Trophoblast cell (in vitro differentiated cells and primary cell): ENCODE results near the gene TSPEAR.
"Not testable (repeated sequence)": the region's sequence is repeated elsewhere in the genome, so short reads cannot be mapped to it uniquely, and the experiment has no call there.

ENCODE experiments used
- DNase-seq, 2 donors: peaks; one replicate each; pipeline ENCODE4 v3.0.0-alpha.2; 2016
- H2AFZ ChIP-seq: 2 replicates; pipeline ENCODE4 v1.6.1; 2013; ENCODE audit warnings: low read length, moderate library complexity, mild to moderate bottlenecking; ENCODE audit not compliant: insufficient read depth, poor library complexity
- H2AK5ac ChIP-seq: 2 replicates; pipeline ENCODE4 v1.6.1; 2013; ENCODE audit warnings: mild to moderate bottlenecking, low read length
- H2BK120ac ChIP-seq: 2 replicates; pipeline ENCODE4 v1.6.1; 2013; ENCODE audit warnings: low read length, mild to moderate bottlenecking, moderate library complexity; ENCODE audit not compliant: insufficient read depth, poor library complexity
- H2BK12ac ChIP-seq: 2 replicates; pipeline ENCODE4 v1.6.1; 2013; ENCODE audit warnings: mild to moderate bottlenecking, low read length, moderate library complexity
- H2BK5ac ChIP-seq: 2 replicates; pipeline ENCODE4 v1.6.1; 2013; ENCODE audit warnings: low read length, low read depth, moderate library complexity, mild to moderate bottlenecking; ENCODE audit not compliant: poor library complexity
- H3K14ac ChIP-seq: 2 replicates; pipeline ENCODE4 v1.6.1; 2013; ENCODE audit warnings: mild to moderate bottlenecking, low read length
- H3K18ac ChIP-seq: 2 replicates; pipeline ENCODE4 v1.6.1; 2013; ENCODE audit warnings: mild to moderate bottlenecking, low read length
- H3K23ac ChIP-seq: 2 replicates; pipeline ENCODE4 v1.6.1; 2013; ENCODE audit warnings: low read length
- H3K27ac ChIP-seq: 2 replicates; pipeline ENCODE4 v1.5.1; 2013; ENCODE audit warnings: low read depth, mild to moderate bottlenecking, inconsistent platforms, low read length, moderate library complexity
- H3K27me3 ChIP-seq: 2 replicates; pipeline ENCODE4 v1.6.1; 2013; ENCODE audit warnings: inconsistent platforms, mild to moderate bottlenecking, low read length, moderate library complexity; ENCODE audit not compliant: insufficient read depth
- H3K36me3 ChIP-seq, 2 experiments: 1 replicate in 1 of 2; 2 replicates in 1 of 2; pipeline ENCODE4 v1.6.1; 2013; ENCODE audit warnings: low read length in 2 of 2, mild to moderate bottlenecking in 2 of 2, moderate library complexity in 1 of 2; ENCODE audit not compliant: insufficient read depth in 2 of 2, control insufficient read depth in 1 of 2
- H3K4ac ChIP-seq: 2 replicates; pipeline ENCODE4 v1.6.1; 2013; ENCODE audit warnings: low read depth, mild to moderate bottlenecking, low read length, moderate library complexity
- H3K4me1 ChIP-seq, 2 experiments: 1 replicate in 1 of 2; 2 replicates in 1 of 2; pipeline ENCODE4 v1.6.1; 2013; ENCODE audit warnings: low read length in 2 of 2, mild to moderate bottlenecking in 2 of 2, moderate library complexity in 1 of 2; ENCODE audit not compliant: insufficient read depth in 2 of 2, control insufficient read depth in 1 of 2
- H3K4me2 ChIP-seq: 2 replicates; pipeline ENCODE4 v1.6.1; 2013; ENCODE audit warnings: inconsistent platforms, mild to moderate bottlenecking, low read length, moderate library complexity
- H3K4me3 ChIP-seq: 2 replicates; pipeline ENCODE4 v1.5.1; 2013; ENCODE audit warnings: mild to moderate bottlenecking, low read depth, low read length, inconsistent platforms
- H3K79me1 ChIP-seq: one replicate; pipeline ENCODE4 v1.6.1; 2013; ENCODE audit warnings: low read length
- H3K79me2 ChIP-seq: 2 replicates; pipeline ENCODE4 v1.6.1; 2013; ENCODE audit warnings: low read length, mild to moderate bottlenecking; ENCODE audit not compliant: control insufficient read depth, insufficient read depth, poor library complexity
- H3K9ac ChIP-seq: 2 replicates; pipeline ENCODE4 v1.6.1; 2013; ENCODE audit warnings: mild to moderate bottlenecking, low read length
- H3K9me3 ChIP-seq: 2 replicates; pipeline ENCODE4 v1.6.1; 2013; ENCODE audit warnings: low read depth, mild to moderate bottlenecking, control low read depth, inconsistent platforms, low read length; ENCODE audit not compliant: insufficient read depth
- H4K12ac ChIP-seq: 2 replicates; pipeline ENCODE4 v1.6.1; 2013; ENCODE audit warnings: low read depth, mild to moderate bottlenecking, low read length, moderate library complexity
- H4K8ac ChIP-seq: 2 replicates; pipeline ENCODE4 v1.6.1; 2013; ENCODE audit warnings: low read depth, mild to moderate bottlenecking, low read length, moderate library complexity
- H4K91ac ChIP-seq: one replicate; pipeline ENCODE4 v1.6.1; 2013; ENCODE audit warnings: low read depth, mild to moderate bottlenecking, low read length, moderate library complexity
- WGBS: extraction: QIAGEN DNeasy Blood & Tissue Kit; methylation state at CpG from one replicate; pipeline ENCODE4 v1.1.7; 2013; ENCODE audit warnings: missing lambda C conversion rate; ENCODE audit not compliant: insufficient read length, insufficient coverage; ENCODE audit errors: extremely low coverage; 5-methylcytosine and 5-hydroxymethylcytosine counted together

TSPEAR gene

GRCh38 chr21:44593598-44594405 is 117.6 kb downstream of the TSPEAR start:
- no peak overlapping the region for H2AFZ ChIP-seq
- peaks cover 4% of the 10 kb centered on the region for H3K9me3 ChIP-seq
- H3K79me1 ChIP-seq = peaks cover 10% of the 10 kb centered on the region
- peak overlapping the region; percentile 47 for H4K12ac ChIP-seq
- H3K4me2 ChIP-seq = no peak overlapping the region
- WGBS = no CpG with 5 or more reads among the region's 20 CpGs
- no peak overlapping the region for H3K4ac ChIP-seq
- H4K91ac ChIP-seq = peak overlapping the region; percentile 69
- no peak overlapping the region for H2AK5ac ChIP-seq
- no peak overlapping the region for H3K18ac ChIP-seq
- no peak overlapping the region for H3K27ac ChIP-seq
- no peak overlapping the region for H3K9ac ChIP-seq
- peak overlapping the region; percentile 1 for H2BK5ac ChIP-seq
- H3K14ac ChIP-seq = peak overlapping the region; percentile 66
- peak; percentile 28 to 44 for DNase-seq
- H2BK120ac ChIP-seq = peak overlapping the region; percentile 8
- peak overlapping the region; percentile 16 for H2BK12ac ChIP-seq
- no peaks in the 10 kb centered on the region for H3K27me3 ChIP-seq
- H3K23ac ChIP-seq = no peak overlapping the region
- no peaks in the 10 kb centered on the region for H3K79me2 ChIP-seq
- H4K8ac ChIP-seq = peak overlapping the region; percentile 5
- no peak overlapping the region for H3K4me3 ChIP-seq
- H3K4me1 ChIP-seq = peaks cover 3 to 17% of the 10 kb centered on the region in 2 experiments
- no peaks in the 10 kb centered on the region for H3K36me3 ChIP-seq

DNA sequence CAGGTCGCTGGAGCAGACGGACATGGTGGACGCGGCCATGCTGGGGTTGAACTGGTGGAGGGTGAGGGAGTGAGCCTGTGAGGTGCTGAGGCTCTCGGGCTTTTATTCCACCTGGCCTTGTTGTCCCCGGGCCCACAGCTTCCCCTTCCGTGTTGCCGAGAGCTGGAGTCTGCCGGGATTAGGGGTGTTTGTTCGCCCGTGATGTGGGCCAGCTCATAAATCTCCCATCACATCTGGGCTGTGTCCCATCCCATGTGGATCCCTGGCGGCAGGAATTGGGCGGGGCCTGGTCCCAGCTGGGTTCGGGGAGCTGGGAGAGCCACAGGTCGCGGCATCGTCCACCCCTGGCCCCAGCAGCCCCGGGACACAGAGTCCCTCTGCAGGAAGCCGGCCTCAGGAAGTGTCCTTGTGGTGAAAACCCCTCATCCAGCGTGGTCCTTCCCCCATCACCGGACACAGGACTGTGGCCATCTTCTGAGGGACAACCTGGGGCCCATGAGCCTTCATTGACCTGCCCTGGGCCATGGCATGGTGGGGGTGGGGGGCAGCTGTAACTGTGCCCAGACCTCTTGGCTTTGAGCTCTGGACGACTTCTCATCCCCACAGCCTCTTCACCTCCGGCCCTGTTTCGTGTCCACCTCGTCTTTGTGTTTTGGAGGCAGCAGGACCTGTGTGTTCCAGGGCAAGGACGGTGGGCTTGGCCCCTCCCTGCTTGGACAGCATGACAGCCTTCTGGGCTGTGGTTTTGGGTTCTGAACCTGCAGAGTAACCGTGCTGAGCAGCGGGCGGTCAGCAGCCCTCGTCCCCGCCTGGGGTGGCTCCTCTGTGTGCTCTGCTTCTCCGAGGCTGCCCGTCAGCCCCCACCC is 118.7 kb downstream of the TSPEAR start, which contains the start of gene KRTAP10-6:
KRTAP10-6 (minus strand) TSS at position 60 of the 866 bp plus-strand sequence; CDS start at position 39, 21 bp downstream.
- DNase-seq = no peak
- Histone ChIP-seq H3K18ac (no peak within 1 kb of the TSS), H4K12ac (no peak within 1 kb of the TSS), H3K27ac (no peak within 1 kb of the TSS), H3K4me3 (no peak within 1 kb of the TSS), H2BK12ac (peak within 1 kb of the TSS; percentile 29), H2AK5ac (peak within 1 kb of the TSS; percentile 27), H3K79me1 (peaks cover 10% of the 10 kb centered on the region), H3K79me2 (no peaks in the 10 kb centered on the region), H3K14ac (no peak within 1 kb of the TSS), H3K9ac (no peak within 1 kb of the TSS), H2BK120ac (peak within 1 kb of the TSS; percentile 41), H3K4ac (no peak within 1 kb of the TSS), H3K4me2 (no peak within 1 kb of the TSS), H2AFZ (no peak within 1 kb of the TSS), H2BK5ac (no peak within 1 kb of the TSS), H3K36me3 (no peaks in the 10 kb centered on the region), H4K91ac (peak within 1 kb of the TSS; percentile 49), H3K23ac (no peak within 1 kb of the TSS), H3K27me3 (no peaks in the 10 kb centered on the region), H4K8ac (no peak within 1 kb of the TSS), H3K4me1 (peaks cover 3 to 17% of the 10 kb centered on the region in 2 experiments), H3K9me3 (peaks cover 4% of the 10 kb centered on the region)
- WGBS = no CpG with 5 or more reads among the region's 33 CpGs

GRCh38 chr21:44591801-44592130 is 119.6 kb downstream of the TSPEAR start:
- H3K4me3 ChIP-seq, DNase-seq, H3K14ac ChIP-seq, H3K27ac ChIP-seq, H3K4ac ChIP-seq, H3K79me2 ChIP-seq, H2BK12ac ChIP-seq, H2AFZ ChIP-seq, H4K12ac ChIP-seq, H2AK5ac ChIP-seq, H3K36me3 ChIP-seq, H2BK5ac ChIP-seq, H3K18ac ChIP-seq, H4K91ac ChIP-seq, H3K9me3 ChIP-seq, H3K9ac ChIP-seq, H3K23ac ChIP-seq, H2BK120ac ChIP-seq, H3K27me3 ChIP-seq, H4K8ac ChIP-seq, H3K4me2 ChIP-seq: not testable (repeated sequence)
- peaks cover 10% of the 10 kb centered on the region for H3K79me1 ChIP-seq
- H3K4me1 ChIP-seq = peaks cover 3 to 17% of the 10 kb centered on the region in 2 experiments
- no CpG with 5 or more reads among the region's 4 CpGs for WGBS

GRCh38 chr21:44590897-44591800 is 120.2 kb downstream of the TSPEAR start:
- not testable (repeated sequence) for H3K14ac ChIP-seq, H3K27me3 ChIP-seq, H2AK5ac ChIP-seq, H4K8ac ChIP-seq, H3K4ac ChIP-seq, H2BK5ac ChIP-seq, H3K4me2 ChIP-seq, H3K18ac ChIP-seq, H3K79me2 ChIP-seq, H4K12ac ChIP-seq, H3K9ac ChIP-seq, H4K91ac ChIP-seq, H3K36me3 ChIP-seq, H2BK120ac ChIP-seq, H2AFZ ChIP-seq, DNase-seq, H3K9me3 ChIP-seq, H3K23ac ChIP-seq, H3K27ac ChIP-seq, H3K4me3 ChIP-seq, H2BK12ac ChIP-seq
- peaks cover 10% of the 10 kb centered on the region for H3K79me1 ChIP-seq
- peaks cover 3 to 13% of the 10 kb centered on the region in 2 experiments for H3K4me1 ChIP-seq
- WGBS = no CpG with 5 or more reads among the region's 19 CpGs
